KMS-11 (cell line): ENCODE data around the gene EPPIN.

Experiments used
- H2AFZ ChIP-seq: fragments of 200-600 bp; sonication (generic); 2 replicates; pipeline ENCODE4 v1.6.1; 2016; ENCODE audit warnings: antibody characterized with exemption, mixed run types, low read depth
- H3K27ac ChIP-seq: fragments of 200-600 bp; sonication (generic); 2 replicates; pipeline ENCODE4 v1.6.1; 2016; ENCODE audit warnings: mild to moderate bottlenecking, mixed run types
- H3K27me3 ChIP-seq: fragments of 200-600 bp; sonication (generic); 2 replicates; pipeline ENCODE4 v1.6.1; 2017; ENCODE audit warnings: mild to moderate bottlenecking, low read depth, mixed run types, moderate library complexity; ENCODE audit not compliant: insufficient read depth
- H3K36me3 ChIP-seq: fragments of 200-600 bp; sonication (generic); 2 replicates; pipeline ENCODE4 v1.6.1; 2017; ENCODE audit warnings: mild to moderate bottlenecking, mixed run types; ENCODE audit not compliant: insufficient read depth
- H3K4me1 ChIP-seq: fragments of 200-600 bp; sonication (generic); 2 replicates; pipeline ENCODE4 v1.6.1; 2016; ENCODE audit warnings: mild to moderate bottlenecking, low read depth, mixed run types; ENCODE audit not compliant: poor library complexity, severe bottlenecking
- H3K4me2 ChIP-seq: fragments of 200-600 bp; sonication (generic); 2 replicates; pipeline ENCODE4 v1.7.0; 2016; ENCODE audit warnings: mild to moderate bottlenecking, mixed run types
- H3K4me3 ChIP-seq: fragments of 200-600 bp; sonication (generic); IDR thresholded peaks from 2 replicates; pipeline ENCODE4 v1.6.1; 2017; ENCODE audit warnings: low read depth, low read length, mixed read lengths; ENCODE audit not compliant: insufficient read depth
- H3K79me2 ChIP-seq: fragments of 200-600 bp; sonication (generic); 2 replicates; pipeline ENCODE4 v1.6.1; 2016; ENCODE audit warnings: low read depth, mixed run types; ENCODE audit not compliant: insufficient read depth
- H3K9ac ChIP-seq: fragments of 200-600 bp; sonication (generic); 2 replicates; pipeline ENCODE4 v1.6.1; 2016; ENCODE audit warnings: mild to moderate bottlenecking, mixed run types
- H4K20me1 ChIP-seq: fragments of 200-600 bp; sonication (generic); 2 replicates; pipeline ENCODE4 v1.6.1; 2016; ENCODE audit warnings: mild to moderate bottlenecking, mixed run types; ENCODE audit not compliant: insufficient read depth
- CTCF ChIP-seq: fragments of 200-600 bp; sonication (generic); conservative IDR thresholded peaks from 2 replicates; pipeline ENCODE4 v1.6.1; 2017; ENCODE audit warnings: low read depth, mild to moderate bottlenecking, antibody characterized with exemption, low read length, moderate library complexity, mixed read lengths

EPPIN gene

GRCh38 chr20:45518282-45518681, 28.9 kb downstream of the EPPIN start:
- Histone ChIP-seq H3K4me1 (no peaks in the 10 kb centered on the region), H3K79me2 (no peaks in the 10 kb centered on the region), H3K9ac (no peak overlapping the region), H3K27me3 (no peaks in the 10 kb centered on the region), H3K4me2 (no peak overlapping the region), H4K20me1 (no peaks in the 10 kb centered on the region), H3K27ac (no peak overlapping the region), H3K4me3 (no peak overlapping the region), H3K36me3 (no peaks in the 10 kb centered on the region), H2AFZ (no peak overlapping the region)
- TF ChIP-seq CTCF = no peak

GRCh38 chr20:45515147-45515913, 31.9 kb downstream of the EPPIN start, which contains the start of gene SPINT3:
SPINT3 (minus strand) TSS chr20:45515622; CDS start chr20:45515608, 14 bp downstream.
- Histone ChIP-seq H3K27me3 (no peaks in the 10 kb centered on the region), H4K20me1 (no peaks in the 10 kb centered on the region), H3K79me2 (no peaks in the 10 kb centered on the region), H3K4me2 (no peak within 1 kb of the TSS), H3K4me1 (no peaks in the 10 kb centered on the region), H3K27ac (no peak within 1 kb of the TSS), H3K36me3 (no peaks in the 10 kb centered on the region), H2AFZ (no peak within 1 kb of the TSS), H3K4me3 (no peak within 1 kb of the TSS), H3K9ac (no peak within 1 kb of the TSS)
- TF ChIP-seq CTCF = no peak

GRCh38 chr20:45510242-45510862, 36.8 kb downstream of the EPPIN start:
- TF ChIP-seq CTCF = no peak
- Histone ChIP-seq H3K27me3 (no peaks in the 10 kb centered on the region), H3K9ac (no peak overlapping the region), H2AFZ (no peak overlapping the region), H3K27ac (no peak overlapping the region), H3K79me2 (no peaks in the 10 kb centered on the region), H3K4me3 (no peak overlapping the region), H3K4me1 (peaks cover 38% of the 10 kb centered on the region), H4K20me1 (no peaks in the 10 kb centered on the region), H3K4me2 (no peak overlapping the region), H3K36me3 (no peaks in the 10 kb centered on the region)

- no peaks in the 10 kb centered on the region for H3K27me3 ChIP-seq
- no peak overlapping the region for H3K9ac ChIP-seq
- H3K4me3 ChIP-seq = no peak overlapping the region
- no peak overlapping the region for H3K27ac ChIP-seq
- TF ChIP-seq CTCF = no peak
- no peak overlapping the region; the same call in 1 of the 2 replicates for H3K4me2 ChIP-seq
- peaks cover 38% of the 10 kb centered on the region for H3K4me1 ChIP-seq
- no peaks in the 10 kb centered on the region for H4K20me1 ChIP-seq
- no peak overlapping the region for H2AFZ ChIP-seq
- no peaks in the 10 kb centered on the region for H3K79me2 ChIP-seq
- no peaks in the 10 kb centered on the region for H3K36me3 ChIP-seq
Observed at GRCh38 chr20:45509091-45509490, 38.1 kb downstream of the EPPIN start.
